ENCODE measurements around the gene CLK3.

DNA sequence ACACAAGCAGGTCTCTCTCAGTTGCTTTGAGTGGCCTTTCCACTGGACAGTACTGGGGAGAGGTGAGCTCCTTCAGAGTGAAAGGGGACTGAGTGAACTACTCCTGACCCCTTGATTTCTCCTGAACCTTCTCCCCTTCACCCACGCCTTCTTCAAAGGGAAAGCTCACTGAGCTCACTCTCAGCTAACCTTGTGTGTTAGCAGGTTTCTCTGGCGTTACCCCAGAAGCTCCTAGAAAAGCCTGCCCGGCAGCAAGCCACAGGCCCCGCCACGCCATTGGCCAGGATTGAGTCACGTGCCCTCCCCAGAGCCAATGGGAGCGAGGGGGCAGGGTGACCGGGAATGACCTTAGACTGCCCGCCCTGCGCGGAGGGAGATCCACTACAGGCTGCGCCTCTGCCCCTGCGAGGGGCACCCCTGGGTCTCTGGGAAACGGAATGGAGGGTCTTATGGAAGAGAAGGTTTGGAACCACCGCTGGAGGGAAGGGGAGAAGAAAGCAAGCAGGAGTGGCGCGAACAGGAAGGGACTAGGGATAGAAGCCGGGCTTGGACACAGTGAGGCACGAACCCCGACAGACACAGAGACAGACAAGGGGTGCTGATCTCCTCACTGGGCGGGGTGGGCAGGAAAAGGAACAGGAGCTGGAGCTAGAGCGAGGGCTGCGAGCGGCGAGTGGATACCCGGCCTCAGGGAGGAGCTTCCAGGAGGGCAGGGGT, 17.4 kb upstream of the CLK3 start:
- TF ChIP-seq, protein P1, sequence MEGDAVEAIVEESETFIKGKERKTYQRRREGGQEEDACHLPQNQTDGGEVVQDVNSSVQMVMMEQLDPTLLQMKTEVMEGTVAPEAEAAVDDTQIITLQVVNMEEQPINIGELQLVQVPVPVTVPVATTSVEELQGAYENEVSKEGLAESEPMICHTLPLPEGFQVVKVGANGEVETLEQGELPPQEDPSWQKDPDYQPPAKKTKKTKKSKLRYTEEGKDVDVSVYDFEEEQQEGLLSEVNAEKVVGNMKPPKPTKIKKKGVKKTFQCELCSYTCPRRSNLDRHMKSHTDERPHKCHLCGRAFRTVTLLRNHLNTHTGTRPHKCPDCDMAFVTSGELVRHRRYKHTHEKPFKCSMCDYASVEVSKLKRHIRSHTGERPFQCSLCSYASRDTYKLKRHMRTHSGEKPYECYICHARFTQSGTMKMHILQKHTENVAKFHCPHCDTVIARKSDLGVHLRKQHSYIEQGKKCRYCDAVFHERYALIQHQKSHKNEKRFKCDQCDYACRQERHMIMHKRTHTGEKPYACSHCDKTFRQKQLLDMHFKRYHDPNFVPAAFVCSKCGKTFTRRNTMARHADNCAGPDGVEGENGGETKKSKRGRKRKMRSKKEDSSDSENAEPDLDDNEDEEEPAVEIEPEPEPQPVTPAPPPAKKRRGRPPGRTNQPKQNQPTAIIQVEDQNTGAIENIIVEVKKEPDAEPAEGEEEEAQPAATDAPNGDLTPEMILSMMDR (IDR thresholded peaks at IDR 0.05), result no peak
- peak; percentile 68 to 75 for TF ChIP-seq POLR2A (IDR thresholded peaks at IDR 0.05)

All from Peyer's patch (tissue), 4 donors.